Activated T-cell treated with anti-CD3 and anti-CD28 coated beads, Interleukin-2, amount 50 U/mL, for 1 hour (primary cell): ENCODE data around the gene DGKZ.

Source experiments
- DNase-seq: peaks from one replicate; pipeline ENCODE4 v3.0.0-alpha.2; 2020

The DGKZ gene

DNA sequence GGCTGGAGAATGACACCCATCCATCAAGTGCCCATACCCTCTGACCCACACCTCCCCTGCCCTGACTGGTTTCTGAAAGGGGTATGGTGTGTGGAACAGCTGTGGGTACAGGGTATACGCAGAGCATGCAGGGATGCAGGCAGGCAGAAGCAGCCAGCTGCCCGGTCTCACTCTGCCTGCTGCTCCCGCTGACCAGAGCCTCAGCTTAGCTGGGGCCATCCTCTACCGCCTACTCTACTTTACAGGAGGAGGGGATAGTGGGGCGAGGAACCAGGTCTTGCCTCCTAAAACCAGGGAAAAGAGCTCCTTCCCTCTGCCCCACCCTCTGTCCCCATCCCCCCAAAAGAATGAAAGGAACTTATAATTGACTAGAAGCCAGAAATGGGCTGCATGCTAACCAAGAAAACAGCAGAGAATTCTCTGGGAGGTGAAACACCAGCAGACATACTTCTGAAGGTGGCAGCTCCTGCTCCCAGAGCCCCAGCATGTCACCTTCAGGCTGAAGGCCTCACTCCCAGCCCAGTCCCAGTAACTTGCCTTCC is 57.3 kb downstream of the DGKZ start:
- no peak for DNase-seq

DNA sequence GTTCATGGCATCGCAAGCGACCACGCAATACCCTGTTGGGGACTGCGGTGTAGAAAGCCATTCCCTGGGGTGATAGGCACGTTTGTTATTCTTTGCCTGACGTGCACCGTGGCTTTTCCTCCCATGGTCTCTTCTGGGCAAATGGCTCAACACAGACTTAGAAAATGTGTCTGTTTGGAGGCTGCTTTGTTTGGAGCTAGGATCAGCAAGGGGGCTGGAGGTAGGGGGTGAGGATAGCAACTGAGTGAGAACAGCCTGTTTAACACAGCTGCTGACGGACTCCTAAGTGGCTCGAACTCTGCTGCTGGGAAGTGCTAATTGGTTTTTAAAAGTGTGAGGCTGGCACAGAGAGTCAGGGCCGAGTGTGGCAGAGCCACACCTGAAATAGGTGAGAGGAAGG is 60.4 kb downstream of the DGKZ start:
- DNase-seq: no peak

- no peak for DNase-seq
Measured at GRCh38 chr11:46408407-46408986, 61.2 kb downstream of the DGKZ start.

GRCh38 chr11:46410021-46410420 is 62.8 kb downstream of the DGKZ start:
- DNase-seq: no peak

- no peak for DNase-seq
Measured at GRCh38 chr11:46413760-46414465, 66.7 kb downstream of the DGKZ start.

GRCh38 chr11:46414466-46414796 is 67.2 kb downstream of the DGKZ start:
- DNase-seq: peak; percentile 29

- no peak for DNase-seq
Measured at GRCh38 chr11:46414879-46415278, 67.6 kb downstream of the DGKZ start.

- no peak for DNase-seq
Measured at GRCh38 chr11:46417711-46418110, 70.4 kb downstream of the DGKZ start.

DNA sequence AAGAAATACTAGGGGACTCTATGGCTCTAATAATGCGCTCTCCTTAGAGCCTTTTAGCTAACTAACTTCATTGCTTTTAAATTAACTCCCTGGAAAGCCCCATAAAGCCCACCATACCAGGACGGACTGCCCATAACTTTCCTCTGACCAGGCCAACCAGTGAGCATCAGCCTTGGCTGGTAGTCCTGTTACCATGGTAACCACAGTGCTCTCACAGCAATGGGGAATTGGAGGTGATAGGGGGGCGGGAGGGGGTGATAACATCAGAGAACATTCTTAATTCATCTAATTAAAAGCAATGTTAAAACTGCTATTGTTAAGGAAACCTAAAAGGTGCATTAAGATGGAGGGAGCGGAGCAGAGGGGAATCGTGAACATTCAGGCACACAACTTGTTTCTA is 71.5 kb downstream of the DGKZ start:
- DNase-seq: no peak

DNA sequence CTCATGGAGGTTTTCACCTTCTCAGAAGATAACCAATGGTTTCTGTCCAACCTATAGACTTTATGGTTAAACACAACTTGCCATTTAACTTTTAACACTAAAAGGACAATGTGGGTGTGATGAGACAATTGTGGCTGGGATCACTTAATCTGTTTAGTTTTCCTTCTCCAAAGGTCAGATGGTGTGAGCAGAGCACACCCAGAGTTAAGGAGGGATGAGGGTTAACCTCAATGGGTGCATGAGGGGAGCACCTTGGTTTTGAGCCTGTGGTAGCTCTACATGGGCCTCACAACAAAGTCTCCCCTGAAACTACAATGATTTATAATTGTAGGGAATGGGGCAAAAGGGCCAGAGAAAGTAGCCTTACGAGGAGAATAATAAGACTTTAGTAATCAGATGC is 73.2 kb downstream of the DGKZ start:
- DNase-seq: no peak

DNA sequence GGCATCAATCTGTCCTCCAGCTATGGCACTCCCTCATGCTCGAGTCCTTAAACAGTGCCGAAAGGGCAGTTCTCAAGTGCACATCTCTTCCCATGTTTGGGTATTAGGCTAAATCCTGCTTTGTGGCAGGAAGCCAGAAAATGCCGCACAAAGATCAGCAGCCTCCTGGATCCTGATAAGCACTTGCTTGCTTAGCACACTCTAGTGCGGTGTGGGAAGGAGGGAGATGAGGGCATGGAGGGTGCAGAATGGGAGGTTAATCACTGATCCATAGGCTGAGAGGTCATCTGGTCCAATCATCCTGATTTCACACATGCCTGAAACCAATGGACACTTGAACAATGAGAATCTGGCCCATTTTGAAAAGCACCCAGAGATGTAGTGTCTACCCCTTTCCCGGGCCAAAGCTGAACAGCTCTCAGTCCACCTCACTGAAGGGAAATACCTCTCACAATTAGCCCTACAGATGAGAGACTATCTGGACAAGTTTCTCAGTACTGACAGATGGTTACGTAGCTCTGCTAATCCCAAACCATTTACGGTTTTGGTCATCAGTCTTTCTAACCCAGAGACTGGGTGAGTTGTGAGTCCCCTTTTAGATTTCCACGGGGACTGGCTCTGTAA is 74.1 kb downstream of the DGKZ start:
- DNase-seq: no peak

GRCh38 chr11:46422588-46422987 is 75.3 kb downstream of the DGKZ start:
- no peak for DNase-seq

GRCh38 chr11:46426233-46426991 is 79.1 kb downstream of the DGKZ start:
- no peak for DNase-seq

DNA sequence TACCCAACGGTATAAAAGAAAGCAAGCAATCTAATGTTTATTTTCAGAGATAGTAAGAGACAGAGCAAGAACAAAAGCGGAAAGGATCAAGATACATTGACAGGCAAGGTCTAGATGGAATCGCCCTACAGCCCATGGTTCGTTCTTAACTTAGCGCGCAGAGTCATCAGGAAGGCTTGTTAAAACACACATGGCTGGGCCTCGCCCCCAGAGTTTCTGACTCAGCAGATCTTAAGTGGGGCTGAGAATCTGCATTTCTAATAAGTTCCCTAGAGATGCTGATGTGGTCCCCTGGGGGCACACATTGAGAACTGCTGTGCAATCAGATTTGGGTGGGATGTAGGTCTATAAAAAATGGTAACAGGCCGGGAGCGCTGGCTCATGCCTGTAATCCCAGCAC is 80.1 kb downstream of the DGKZ start:
- DNase-seq: no peak

GRCh38 chr11:46429717-46430116 is 82.5 kb downstream of the DGKZ start:
- DNase-seq: no peak
